IPS-20b (cell line): ENCODE data around the gene MYBBP1A.

Experiments
- H3K27ac ChIP-seq: one replicate; pipeline ENCODE4 v1.5.1; 2013; ENCODE audit warnings: low read length
- H3K27me3 ChIP-seq: 2 replicates; pipeline ENCODE4 v1.6.1; 2013; ENCODE audit warnings: mild to moderate bottlenecking, low read length, inconsistent platforms; ENCODE audit not compliant: insufficient read depth
- H3K36me3 ChIP-seq: 2 replicates; pipeline ENCODE4 v1.6.1; 2013; ENCODE audit warnings: low read depth, mild to moderate bottlenecking, inconsistent platforms, low read length, moderate library complexity; ENCODE audit not compliant: insufficient read depth
- H3K4me1 ChIP-seq: 2 replicates; pipeline ENCODE4 v1.6.1; 2013; ENCODE audit warnings: mild to moderate bottlenecking, control low read depth, inconsistent platforms, low read length, moderate library complexity; ENCODE audit not compliant: insufficient read depth
- H3K4me3 ChIP-seq: 2 replicates; pipeline ENCODE4 v1.5.1; 2013; ENCODE audit warnings: mild to moderate bottlenecking, low read length, inconsistent platforms
- H3K9ac ChIP-seq: 2 replicates; pipeline ENCODE4 v1.6.1; 2013; ENCODE audit warnings: low read depth, mild to moderate bottlenecking, inconsistent platforms, low read length, moderate library complexity
- H3K9me3 ChIP-seq: 2 replicates; pipeline ENCODE4 v1.6.1; 2013; ENCODE audit warnings: mild to moderate bottlenecking, low read depth, low read length, inconsistent platforms; ENCODE audit not compliant: insufficient read depth

Gene MYBBP1A

DNA sequence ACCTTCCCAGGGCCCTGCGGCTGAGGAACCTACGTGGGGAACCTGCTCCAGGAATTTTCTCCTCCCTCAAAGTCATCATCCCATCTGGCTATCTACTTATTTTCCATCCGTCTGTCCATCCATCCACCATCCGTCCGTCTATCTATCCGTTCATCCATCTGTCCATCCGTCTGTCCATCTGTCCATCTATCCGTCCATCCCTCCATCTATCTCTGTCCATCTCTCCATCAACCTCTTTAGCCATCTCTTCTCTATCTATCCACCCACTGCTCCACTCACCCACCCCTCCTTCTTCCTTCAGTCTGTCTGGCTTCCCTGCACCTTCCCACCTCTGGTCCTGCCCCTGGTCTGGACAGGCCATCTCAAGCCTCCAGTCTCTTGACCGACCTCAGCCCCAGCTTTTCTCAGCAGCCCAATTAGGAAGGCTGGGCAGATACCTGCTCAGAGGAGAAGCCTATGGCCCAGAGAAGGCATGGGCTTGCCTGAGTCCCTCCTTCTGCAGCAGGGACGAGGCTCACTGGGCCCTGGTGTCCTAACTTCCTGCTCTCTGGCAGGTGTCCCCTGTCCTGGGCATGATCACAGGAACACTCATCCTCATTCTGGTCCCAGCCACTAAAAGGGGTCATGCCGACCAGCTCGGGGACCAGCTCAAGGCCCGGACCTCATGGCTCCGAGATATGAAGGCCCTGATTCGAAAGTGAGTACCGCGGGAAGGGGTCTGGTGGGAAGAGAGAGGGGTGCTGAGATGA, 23.0 kb downstream of the MYBBP1A start:
- Histone ChIP-seq H3K4me1 (no peaks in the 10 kb centered on the region), H3K36me3 (0 out of 2 replicates have a peak, but pooled peaks cover under 1% of the 10 kb centered on the region), H3K4me3 (no peak overlapping the region), H3K9ac (no peak overlapping the region), H3K27me3 (peaks cover 76% of the 10 kb centered on the region), H3K27ac (no peak overlapping the region), H3K9me3 (no peaks in the 10 kb centered on the region)

GRCh38 chr17:4530799-4531730, 24.1 kb downstream of the MYBBP1A start:
- H3K27me3 ChIP-seq = peaks cover 87% of the 10 kb centered on the region
- H3K4me3 ChIP-seq = no peak overlapping the region
- H3K4me1 ChIP-seq = no peaks in the 10 kb centered on the region
- no peak overlapping the region for H3K9ac ChIP-seq
- H3K36me3 ChIP-seq = no peaks in the 10 kb centered on the region
- no peak overlapping the region for H3K27ac ChIP-seq
- no peaks in the 10 kb centered on the region for H3K9me3 ChIP-seq

- H3K27me3 ChIP-seq = peaks cover 98% of the 10 kb centered on the region
- H3K36me3 ChIP-seq = no peaks in the 10 kb centered on the region
- no peaks in the 10 kb centered on the region for H3K4me1 ChIP-seq
- H3K9me3 ChIP-seq = no peaks in the 10 kb centered on the region
- H3K9ac ChIP-seq = no peak overlapping the region
- H3K27ac ChIP-seq = no peak overlapping the region
- no peak overlapping the region for H3K4me3 ChIP-seq
Measured at GRCh38 chr17:4529533-4530152, 25.5 kb downstream of the MYBBP1A start.

DNA sequence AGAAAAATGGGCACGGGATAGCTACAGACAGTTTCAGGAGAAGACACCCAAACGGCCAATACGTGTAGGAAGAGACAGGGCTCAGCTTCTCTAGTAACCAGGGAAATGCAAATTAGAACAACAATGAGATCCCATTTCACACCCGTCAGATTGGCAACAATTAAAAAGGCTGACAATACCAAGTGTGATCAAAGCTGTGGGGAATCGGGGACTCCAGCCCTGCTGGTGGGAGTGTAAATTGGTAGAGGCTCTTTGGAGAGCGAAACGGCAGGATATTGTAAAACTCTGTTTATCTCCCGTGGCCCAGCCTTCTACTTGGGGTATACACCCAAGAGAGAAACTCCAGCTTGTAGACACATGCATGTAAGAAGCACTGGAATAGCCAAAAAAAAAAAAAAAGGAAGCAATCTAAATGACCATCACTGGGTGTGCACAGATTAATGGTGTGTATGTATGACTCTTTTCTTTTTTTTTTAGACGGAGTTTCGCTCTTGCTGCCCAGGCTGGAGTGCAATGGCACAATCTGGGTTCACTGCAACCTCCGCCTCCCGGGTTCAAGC, 27.5 kb downstream of the MYBBP1A start:
- no peaks in the 10 kb centered on the region for H3K4me1 ChIP-seq
- no peaks in the 10 kb centered on the region for H3K36me3 ChIP-seq
- H3K27me3 ChIP-seq = peaks cover 79% of the 10 kb centered on the region
- H3K4me3 ChIP-seq = no peak overlapping the region
- H3K27ac ChIP-seq = no peak overlapping the region
- H3K9ac ChIP-seq = no peak overlapping the region
- no peaks in the 10 kb centered on the region for H3K9me3 ChIP-seq

DNA sequence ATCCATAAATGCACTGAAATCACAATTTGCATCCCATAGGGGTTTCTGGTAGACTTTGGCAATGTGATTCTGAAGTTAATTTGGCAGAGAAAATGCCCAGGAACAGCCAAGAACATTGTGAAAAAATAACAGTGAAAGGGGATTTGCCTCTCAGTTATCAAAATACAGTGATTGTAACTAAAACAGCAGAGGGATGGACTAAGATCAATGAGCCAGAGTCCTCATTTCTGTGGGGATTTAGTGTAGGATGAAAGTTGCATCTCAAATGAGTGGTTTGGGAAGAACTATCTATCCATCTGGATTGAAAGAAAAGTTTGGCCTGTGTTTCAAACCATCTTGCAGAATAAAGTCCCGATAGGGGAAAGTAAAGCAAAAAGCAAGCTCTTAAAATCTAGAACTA, 28.1 kb downstream of the MYBBP1A start:
- H3K27me3 ChIP-seq = peaks cover 74% of the 10 kb centered on the region

GRCh38 chr17:4525691-4526397, 29.3 kb downstream of the MYBBP1A start:
- Histone ChIP-seq H3K9ac (no peak overlapping the region), H3K9me3 (no peaks in the 10 kb centered on the region), H3K4me1 (no peaks in the 10 kb centered on the region), H3K27me3 (peaks cover 70% of the 10 kb centered on the region), H3K27ac (no peak overlapping the region), H3K36me3 (no peaks in the 10 kb centered on the region), H3K4me3 (no peak overlapping the region)

More for the DNA sequence above, 28.1 kb downstream of the MYBBP1A start:
- H3K9me3 ChIP-seq = no peaks in the 10 kb centered on the region
- no peaks in the 10 kb centered on the region for H3K4me1 ChIP-seq
- no peaks in the 10 kb centered on the region for H3K36me3 ChIP-seq
- H3K4me3 ChIP-seq = no peak overlapping the region
- H3K9ac ChIP-seq = no peak overlapping the region
- no peak overlapping the region for H3K27ac ChIP-seq

- Histone ChIP-seq H3K27ac (no peak overlapping the region), H3K9ac (no peak overlapping the region), H3K36me3 (no peaks in the 10 kb centered on the region), H3K9me3 (no peaks in the 10 kb centered on the region), H3K4me1 (no peaks in the 10 kb centered on the region), H3K4me3 (no peak overlapping the region), H3K27me3 (peaks cover 62% of the 10 kb centered on the region)
Measured at GRCh38 chr17:4523946-4524345, 31.2 kb downstream of the MYBBP1A start.

- Histone ChIP-seq H3K36me3 (no peaks in the 10 kb centered on the region), H3K4me1 (no peaks in the 10 kb centered on the region), H3K9ac (no peak overlapping the region), H3K27me3 (peaks cover 50% of the 10 kb centered on the region), H3K27ac (no peak overlapping the region), H3K4me3 (no peak overlapping the region), H3K9me3 (no peaks in the 10 kb centered on the region)
Measured at GRCh38 chr17:4522661-4523060, 32.5 kb downstream of the MYBBP1A start.

- Histone ChIP-seq H3K4me1 (no peaks in the 10 kb centered on the region), H3K4me3 (no peak overlapping the region), H3K9me3 (no peaks in the 10 kb centered on the region), H3K27ac (no peak overlapping the region), H3K27me3 (peaks cover 34% of the 10 kb centered on the region), H3K36me3 (no peaks in the 10 kb centered on the region), H3K9ac (no peak overlapping the region)
Measured at GRCh38 chr17:4520894-4521600, 34.1 kb downstream of the MYBBP1A start.

GRCh38 chr17:4520060-4520893, 34.9 kb downstream of the MYBBP1A start:
- H3K4me3 ChIP-seq = no peak overlapping the region
- no peaks in the 10 kb centered on the region for H3K9me3 ChIP-seq
- peaks cover 26% of the 10 kb centered on the region for H3K27me3 ChIP-seq
- no peak overlapping the region for H3K9ac ChIP-seq
- no peaks in the 10 kb centered on the region for H3K4me1 ChIP-seq
- no peak overlapping the region for H3K27ac ChIP-seq
- H3K36me3 ChIP-seq = no peaks in the 10 kb centered on the region
